GM18498 (cell line): ENCODE measurements around the gene RSRC1.
"Not testable (repeated sequence)": the region's sequence is repeated elsewhere in the genome, so short reads cannot be mapped to it uniquely, and the experiment has no call there.

Source experiments
- ATAC-seq: cut with Tn5 transposase; IDR thresholded peaks from one replicate; pipeline ENCODE4 v1.9.1; 2021; ENCODE audit warnings: mild to moderate bottlenecking, moderate library complexity; ENCODE audit not compliant: unreplicated experiment

The RSRC1 gene

DNA sequence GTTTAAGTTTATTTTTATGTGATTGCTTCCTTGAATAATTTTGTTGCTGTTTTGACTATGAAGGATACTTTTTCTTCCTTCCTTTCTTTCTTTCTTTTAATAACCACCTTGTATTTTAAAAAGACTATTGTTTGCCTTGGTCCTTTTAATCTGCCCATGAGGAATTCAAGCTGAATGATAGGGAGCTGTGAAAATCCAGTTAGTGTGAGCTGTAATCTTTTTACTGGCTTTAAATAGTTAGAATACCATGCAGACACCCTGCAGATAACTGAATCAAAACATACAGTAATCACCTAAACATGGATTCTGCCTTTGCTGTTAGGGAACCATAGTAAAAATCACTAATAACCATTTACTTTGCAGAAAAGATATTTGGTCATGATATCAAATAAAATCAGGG, 110.7 kb downstream of the RSRC1 start:
- no peak for ATAC-seq

DNA sequence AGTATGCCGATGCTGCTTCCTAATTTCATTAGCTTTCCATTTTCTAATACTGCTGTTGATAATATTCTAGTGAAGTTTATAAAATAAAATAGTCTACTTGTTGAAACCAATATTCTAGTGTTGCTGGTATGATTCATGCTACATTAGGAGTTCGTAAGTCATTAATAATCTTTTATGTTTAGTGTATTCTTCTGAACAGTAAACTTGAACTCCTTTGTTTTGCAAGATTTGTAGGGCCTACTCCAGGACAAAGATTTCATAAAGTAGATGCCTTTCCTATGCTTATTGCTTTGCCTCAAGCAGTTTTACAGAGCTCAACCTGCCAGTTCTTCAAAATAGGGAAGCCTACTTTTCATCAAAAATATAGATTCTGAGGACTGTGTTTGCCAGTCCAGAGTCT, 111.5 kb downstream of the RSRC1 start:
- no peak for ATAC-seq

DNA sequence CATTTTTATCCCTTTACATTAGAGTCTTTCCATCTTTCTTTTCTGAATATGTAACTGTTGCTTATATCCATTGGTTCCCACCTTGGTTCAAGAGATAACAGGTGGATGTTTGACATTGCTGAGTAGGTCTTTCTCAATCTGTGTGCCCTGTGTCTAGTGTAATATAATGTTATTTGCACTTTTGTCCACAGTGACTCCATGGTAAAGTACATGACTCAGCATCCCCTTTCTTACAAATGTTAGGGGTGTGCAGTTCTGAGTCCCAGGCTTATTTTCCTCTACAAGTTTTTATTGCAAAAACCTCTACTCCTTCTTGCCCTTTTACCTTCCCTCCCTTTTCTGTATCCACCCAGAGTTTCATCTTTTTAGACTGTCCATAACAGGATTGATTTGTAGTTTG, 116.5 kb downstream of the RSRC1 start:
- no peak for ATAC-seq

DNA sequence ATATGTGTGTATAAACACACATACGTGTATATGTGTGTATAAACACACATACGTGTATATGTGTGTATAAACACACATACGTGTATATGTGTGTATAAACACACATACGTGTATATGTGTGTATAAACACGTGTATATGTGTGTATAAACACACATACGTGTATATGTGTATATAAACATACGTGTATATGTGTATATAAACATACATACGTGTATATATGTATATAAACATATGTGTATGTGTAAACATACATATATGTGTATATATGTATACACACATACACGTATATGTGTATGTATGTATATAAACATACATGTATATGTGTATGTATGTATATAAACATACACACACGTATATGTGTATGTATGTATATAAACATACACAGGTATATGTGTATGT, 119.1 kb downstream of the RSRC1 start:
- ATAC-seq, result not testable (repeated sequence)

DNA sequence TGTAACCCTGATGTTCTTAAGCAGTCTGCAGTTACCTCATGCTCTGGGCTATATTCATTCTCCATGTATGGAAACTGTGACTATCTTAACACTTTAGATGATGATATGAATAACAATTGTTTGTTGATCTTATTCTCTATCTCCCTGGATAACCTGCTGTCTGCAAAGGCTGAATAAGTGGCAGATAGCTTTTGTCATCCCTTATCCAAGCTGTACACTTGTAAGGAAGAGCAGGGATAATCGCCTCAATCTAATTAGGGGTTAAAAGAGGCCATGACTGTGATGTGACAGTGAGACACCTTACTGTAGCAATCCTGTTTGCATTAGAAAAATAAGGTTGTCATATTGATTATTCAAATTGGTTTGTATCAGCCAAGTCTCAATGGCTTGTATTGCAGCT, 123.9 kb downstream of the RSRC1 start:
- ATAC-seq, result no peak

DNA sequence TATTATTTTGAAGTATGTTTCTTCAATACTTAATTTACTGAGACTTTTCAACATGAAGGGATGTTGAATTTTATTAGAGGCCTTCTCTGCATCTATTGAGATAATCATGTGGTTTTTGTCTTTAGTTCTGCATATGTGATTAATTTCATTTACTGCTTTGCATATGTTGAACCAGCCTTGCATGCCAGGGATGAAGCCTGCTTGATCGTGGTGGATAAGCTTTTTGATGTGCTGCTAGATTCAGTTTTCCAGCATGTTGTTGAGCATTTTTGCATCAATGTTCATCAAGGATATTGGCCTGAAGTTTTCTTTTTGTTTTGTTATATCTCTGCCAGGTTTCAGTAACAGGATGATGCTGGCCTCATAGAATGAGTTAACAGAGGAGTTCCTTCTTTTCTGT, 134.4 kb downstream of the RSRC1 start:
- no peak for ATAC-seq

DNA sequence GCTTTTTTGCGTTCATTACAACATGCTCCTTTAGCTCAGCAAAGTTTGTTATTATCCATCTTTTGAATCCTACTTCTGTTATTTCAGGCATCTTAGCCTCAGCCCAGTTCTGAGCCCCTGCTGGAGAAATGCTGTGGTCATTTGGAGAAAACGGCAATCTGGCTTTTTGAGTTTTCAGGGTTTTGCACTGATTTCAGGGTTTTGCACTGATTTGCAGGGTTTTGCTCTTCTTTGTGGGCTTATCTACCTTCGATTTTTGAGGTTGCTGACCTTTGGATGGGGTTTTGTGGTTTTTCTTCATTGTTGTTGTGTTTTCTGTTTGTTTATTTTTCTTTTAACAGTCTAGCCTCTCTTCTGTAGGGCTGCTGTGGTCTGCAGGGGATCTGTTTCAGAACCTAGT, 137.4 kb downstream of the RSRC1 start:
- ATAC-seq, result no peak

DNA sequence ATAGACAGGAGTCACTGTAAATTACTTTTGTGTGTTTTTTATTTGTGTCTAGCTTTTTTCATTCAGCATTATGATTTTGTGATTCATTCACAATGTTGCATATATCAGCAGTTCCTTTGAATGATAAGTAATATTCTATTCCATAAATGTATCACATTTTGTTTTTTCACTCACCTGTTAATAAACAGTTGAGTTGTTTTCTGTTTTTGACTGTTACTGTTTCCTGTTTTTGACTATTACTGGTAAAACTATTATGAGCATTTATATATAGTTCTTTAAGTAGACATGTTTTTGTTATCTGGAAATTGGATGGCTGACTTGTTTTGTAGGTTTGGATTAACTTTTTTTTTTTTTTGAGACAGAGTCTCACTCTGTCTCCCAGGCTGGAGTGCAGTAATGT, 138.4 kb downstream of the RSRC1 start:
- no peak for ATAC-seq

DNA sequence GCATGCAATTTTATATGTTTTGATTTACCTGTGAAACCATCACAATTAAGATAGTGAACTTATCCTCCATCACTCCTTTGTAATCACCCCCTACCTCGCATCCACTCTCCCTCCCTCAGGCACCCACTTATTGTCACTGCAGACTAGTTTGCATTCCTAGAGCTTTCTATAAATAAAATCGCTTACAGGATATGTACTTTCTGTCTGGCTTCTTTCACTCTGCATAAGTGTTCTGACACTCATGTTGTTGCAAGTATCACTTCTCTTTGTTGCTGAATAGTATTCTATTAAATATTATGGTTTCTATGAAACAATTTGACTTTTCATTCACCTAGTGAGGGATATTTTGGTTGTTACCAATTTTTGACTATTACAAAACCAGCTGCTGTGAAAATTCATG, 139.3 kb downstream of the RSRC1 start:
- peak; percentile 76 for ATAC-seq

DNA sequence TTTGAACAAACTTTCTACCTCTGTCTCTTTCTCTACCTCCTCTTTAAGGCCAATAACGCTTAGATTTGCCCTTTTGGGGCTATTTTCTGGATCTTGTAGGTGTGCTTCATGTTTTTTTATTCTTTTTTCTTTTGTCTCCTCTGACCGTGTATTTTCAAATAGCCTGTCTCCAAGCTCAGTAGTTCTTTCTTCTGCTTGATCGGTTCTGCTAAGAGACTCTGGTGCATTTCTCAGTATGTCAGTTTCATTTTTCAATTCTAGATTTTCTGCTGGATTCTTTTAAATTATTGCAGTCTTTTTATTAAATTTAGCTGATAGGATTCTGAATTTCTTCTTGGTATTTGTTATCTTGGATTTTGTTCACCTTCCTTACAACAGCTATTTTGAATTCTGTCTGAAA, 148.7 kb downstream of the RSRC1 start:
- no peak for ATAC-seq

DNA sequence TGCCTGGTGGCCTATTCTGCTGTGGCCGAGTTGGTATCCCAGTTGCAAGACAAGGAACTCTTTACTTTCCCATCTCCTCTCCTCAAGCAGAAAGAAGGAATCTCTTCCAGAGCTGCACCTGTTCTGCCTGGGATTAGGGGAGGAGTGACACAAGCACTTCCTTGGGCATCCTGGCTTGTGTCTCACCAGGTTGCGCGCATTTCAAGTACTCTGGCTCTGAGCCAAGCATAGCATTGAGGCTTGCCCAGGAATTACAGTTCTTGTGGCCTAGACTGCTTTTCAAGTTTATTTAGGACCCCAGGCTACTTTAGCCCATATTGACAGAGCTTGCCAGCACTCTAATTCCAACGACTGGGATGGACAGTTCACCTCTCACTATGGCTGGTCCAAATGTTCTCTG, 150.5 kb downstream of the RSRC1 start:
- ATAC-seq, result no peak

DNA sequence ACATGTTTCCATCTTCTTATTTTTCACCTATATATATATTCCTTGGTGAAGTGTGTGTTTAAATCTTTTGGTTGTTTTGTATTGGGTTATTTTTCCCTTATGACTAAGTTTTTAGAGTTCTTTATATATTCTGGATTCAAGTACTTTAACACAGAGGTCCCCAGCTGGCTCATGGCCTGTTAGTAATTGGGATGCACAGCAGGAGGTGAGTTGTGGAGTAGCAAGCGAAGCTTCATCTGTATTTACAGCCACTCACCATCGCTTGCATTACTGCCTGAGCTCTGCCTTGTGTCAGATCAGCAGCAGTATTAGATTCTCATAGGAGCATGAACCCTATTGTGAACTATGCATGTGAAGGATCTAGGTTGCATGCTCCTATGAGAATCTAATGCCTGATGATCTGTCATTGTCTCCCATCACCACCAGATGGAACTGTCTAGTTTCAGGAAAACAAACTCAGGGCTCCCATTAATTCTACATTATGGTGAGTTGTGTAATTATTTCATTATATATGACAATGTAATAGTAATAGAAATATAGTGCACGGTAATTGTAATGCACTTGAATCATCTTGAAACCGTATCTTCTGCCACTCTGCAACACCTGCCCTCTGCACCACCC, 151.6 kb downstream of the RSRC1 start:
- no peak for ATAC-seq

DNA sequence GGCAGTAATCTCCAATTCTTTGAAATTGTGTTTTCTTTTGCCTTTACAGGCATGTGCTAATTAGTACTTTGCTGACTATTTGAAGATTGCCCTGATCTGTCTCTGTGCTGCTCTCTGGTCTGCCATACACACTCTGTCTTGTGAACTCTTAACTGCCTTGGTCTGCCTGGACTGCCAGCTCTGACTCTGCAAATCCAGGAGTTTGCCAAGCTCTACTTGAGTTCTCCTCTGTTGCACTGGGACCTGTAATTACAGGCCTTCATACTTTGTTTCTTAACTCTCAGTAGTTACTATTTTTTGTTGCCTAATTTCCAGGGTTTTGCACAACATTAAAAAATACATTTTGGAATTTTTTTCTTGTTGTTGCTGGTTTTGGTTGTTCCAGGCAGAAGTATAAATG, 155.0 kb downstream of the RSRC1 start:
- ATAC-seq, result no peak

DNA sequence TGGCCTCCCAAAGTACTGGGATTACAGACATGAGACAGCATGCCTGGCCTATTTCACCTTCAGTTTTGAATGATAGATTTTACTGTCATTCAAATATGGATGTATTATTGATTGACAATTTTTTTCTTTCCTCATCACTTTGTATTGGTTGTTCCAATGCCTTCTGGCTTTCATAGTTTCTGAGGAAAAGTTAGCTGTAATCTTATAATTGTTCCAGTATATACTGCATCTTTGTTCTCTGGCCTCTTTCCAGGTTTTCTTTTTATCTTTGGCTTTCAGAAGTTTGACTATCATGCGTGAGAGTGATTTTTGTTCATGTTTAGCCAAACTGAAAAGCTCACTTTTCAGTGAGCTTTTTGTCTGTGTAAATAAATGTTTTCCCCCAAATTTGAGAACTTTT, 157.1 kb downstream of the RSRC1 start:
- no peak for ATAC-seq

DNA sequence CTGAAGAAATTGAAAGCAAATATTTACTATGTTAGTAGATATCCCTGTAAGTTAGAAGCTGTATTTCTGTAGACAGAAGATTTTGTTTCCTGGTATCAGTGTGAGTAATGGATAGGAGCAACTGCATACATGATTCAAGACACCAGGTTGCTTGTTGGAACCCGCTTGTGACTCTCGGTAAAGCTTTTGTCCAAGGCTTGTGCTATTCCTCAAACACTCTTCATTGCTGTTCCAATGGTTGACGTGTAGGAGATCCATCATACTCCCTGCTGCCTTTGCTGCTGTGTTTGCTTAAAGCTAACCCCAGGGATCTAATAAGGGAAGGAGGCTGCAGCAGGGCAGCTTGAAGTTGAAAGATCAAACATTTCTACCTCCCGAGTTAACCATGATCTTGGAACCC, 160.1 kb downstream of the RSRC1 start:
- ATAC-seq, result no peak

DNA sequence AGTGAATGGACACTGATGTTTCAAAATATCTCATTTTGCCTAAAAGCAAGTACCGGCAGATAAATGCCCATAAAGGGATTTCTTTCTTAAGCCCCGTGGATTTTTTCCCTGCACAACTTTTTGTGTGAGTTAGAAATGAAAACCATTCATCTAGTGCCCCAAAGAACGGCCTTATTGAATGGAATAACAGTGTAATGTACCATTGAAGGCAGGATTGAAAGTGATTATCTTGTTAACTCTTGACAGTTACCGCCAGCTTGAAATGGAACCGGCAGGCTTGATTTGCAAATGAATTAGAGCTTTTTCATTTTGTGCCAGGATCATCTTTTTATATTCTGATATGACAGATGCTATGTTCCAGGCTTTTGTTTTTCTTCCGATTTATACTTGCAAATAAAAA, 162.2 kb downstream of the RSRC1 start:
- ATAC-seq, result no peak

DNA sequence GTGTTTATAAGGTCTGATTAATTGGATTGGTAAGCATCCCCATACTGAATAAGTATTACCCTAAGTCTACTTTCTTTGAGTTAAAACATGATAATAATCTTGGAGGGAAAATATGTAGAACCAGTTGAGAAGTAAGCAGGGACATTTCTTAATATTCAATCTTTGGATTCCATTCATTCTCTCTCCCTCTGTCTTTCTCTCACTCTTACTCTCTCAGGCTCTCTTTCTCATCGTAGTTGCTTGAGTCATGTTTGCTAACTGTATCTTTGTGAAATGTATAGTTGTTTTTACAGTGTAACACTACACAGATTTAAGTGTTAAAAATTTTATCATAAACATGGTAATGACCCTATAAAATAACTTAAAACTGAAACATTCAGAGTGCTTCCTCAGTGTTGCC, 163.8 kb downstream of the RSRC1 start:
- no peak for ATAC-seq

DNA sequence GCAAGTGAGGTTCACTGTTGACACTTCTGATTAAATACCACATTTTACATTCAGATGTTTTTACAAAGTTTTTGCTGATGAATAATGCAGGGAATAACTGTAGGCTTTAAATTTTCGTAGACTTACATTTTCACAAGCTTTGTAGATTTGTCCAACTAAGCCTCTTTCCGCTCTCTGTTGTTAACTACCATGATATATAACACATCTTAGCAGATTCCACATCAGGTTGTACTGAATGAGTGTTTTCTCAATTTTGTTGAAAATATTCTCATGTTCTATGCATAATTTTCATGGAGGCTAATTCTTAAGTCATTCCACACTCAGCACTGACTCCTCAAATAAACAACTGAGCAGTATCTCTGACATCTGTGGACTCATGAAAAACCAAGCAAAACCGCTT, 168.3 kb downstream of the RSRC1 start:
- ATAC-seq, result no peak

DNA sequence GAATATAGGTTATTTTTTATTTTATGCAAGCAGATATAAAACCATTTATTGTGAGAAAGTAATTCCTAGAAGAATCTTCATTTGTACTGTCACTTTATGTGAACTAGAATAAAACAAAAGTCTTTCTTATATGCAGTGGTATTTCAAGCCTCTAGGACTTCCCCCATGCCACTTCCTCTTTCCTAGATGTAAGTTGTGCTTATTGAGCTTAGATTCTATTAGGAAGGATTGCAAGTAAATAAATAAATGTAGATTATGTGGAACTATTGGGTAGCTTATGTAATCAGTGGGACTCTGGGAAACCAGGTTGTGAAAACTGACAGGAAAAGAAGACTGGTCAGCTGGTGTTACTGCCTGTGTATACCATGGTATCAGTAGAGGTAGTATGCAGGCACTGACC, 169.7 kb downstream of the RSRC1 start:
- no peak for ATAC-seq

DNA sequence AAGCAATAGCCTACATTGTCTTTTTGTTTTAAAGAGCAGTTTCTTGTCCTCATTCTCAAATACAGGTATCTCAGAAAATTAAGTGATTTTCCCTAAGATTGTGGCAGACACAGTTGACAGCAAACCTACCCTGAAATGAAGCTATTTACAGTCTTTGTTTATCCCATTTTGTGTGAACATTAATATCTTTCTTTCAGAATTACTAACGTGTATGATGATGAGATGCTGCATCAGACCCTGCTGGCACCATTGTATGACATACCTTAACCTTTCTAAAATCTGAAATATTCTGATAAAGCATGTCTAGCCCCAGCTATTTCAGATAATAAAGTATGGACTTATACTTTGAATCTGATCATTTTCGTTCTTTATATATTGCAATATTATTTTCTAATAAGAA, 185.9 kb downstream of the RSRC1 start:
- ATAC-seq, result no peak

DNA sequence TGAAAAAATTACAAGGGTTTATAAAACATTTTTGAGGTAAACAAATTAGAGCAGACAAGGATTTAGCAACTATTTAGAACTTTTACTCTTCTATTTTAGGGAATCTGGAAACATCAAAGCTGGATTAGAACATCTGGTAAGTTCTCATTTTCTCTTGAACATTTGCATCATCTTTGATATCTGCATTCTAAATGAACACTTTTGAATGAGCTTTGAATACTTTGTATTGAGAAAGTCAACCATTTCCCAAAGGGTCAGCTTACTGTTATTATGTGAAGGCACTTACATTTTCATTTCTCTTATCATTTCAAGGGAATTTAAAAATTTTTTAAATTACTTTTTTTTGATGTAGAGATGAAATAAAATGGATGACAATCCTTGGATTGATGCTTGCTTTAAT, 188.1 kb downstream of the RSRC1 start:
- no peak for ATAC-seq

DNA sequence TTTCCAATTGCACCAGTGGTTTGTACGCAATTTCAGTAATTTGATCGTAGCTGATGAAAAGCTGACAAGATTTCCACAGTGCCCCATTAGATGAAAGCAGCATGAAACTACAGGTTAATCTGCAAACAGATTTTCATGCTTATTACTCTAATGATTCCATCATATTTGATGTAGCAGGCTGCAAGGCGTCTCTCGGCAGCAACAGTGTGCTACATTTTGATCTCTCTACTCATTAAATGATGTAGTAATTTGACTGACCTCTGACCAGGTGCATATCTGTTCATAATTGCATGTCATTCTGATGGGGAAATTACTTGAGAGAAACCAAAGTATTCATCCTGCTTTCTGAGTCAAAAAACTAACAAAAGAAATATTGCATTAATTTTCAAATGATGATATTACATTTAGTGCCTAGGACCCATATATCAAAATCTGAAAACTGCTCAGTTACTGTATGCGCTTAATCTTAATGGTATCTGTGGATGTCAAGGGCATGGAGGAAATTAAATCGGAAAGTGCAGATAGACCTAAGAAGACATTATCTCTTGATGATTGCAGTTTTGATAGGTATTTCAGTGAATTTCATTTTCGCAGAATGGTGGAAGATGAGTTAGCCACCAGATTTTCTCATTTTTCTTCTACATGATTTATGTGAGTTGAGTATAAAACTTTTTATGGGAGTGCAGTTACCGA, 198.5 kb downstream of the RSRC1 start:
- ATAC-seq, result no peak

DNA sequence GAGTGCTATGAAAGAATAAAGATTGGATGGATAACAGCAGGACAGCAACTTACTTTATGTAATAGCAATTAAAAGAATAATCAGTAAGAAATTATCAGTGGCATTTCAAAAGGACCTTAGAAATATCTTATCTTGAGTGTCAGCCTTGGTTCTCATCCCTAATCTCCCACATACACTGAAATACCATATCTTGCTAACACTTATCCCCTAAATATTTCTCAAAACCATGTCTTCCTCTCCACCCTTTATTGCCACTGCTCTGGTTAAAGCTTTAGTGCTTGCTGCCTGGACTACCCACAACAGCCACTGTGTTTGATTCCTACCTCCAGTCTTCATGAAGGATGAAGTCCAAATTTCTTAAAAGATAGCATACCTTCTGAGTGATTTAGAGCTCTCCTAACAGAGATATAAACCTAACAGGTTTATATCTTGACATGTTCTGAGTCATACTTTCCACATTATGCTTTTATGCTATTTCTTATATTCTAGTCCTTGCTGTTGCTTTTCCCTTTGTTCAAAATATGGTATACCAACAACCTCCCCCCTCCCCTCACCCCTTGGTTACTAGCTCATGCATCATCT, 202.8 kb downstream of the RSRC1 start:
- no peak for ATAC-seq
